NT2/D1 (cell line): ENCODE measurements around the gene RTN4R.

Source experiments
- DNase-seq: peaks from one replicate; pipeline ENCODE4 v3.0.0-alpha.2; 2011; ENCODE audit warnings: low read depth, low spot score
- H3K27me3 ChIP-seq: 2 replicates; pipeline ENCODE4 v1.6.0; 2011; ENCODE audit warnings: mild to moderate bottlenecking; ENCODE audit not compliant: insufficient read length, insufficient read depth
- H3K36me3 ChIP-seq: 2 replicates; pipeline ENCODE4 v1.6.1; 2011; ENCODE audit warnings: mild to moderate bottlenecking, low read length, mixed read lengths; ENCODE audit not compliant: insufficient read depth, insufficient read length
- H3K4me1 ChIP-seq: 2 replicates; pipeline ENCODE4 v1.5.1; 2011; ENCODE audit not compliant: insufficient read depth, insufficient read length
- H3K4me3 ChIP-seq: 2 replicates; pipeline ENCODE4 v1.5.1; 2011; ENCODE audit warnings: low read depth; ENCODE audit not compliant: insufficient read length
- H3K9ac ChIP-seq: 2 replicates; pipeline ENCODE4 v1.6.0; 2011; ENCODE audit warnings: low read depth; ENCODE audit not compliant: insufficient read length
- H3K9me3 ChIP-seq: 2 replicates; pipeline ENCODE4 v1.5.1; 2011; ENCODE audit warnings: mild to moderate bottlenecking, low read length; ENCODE audit not compliant: insufficient read depth
- SUZ12 ChIP-seq: IDR thresholded peaks from 2 replicates; pipeline ENCODE4 v1.6.1; 2011; ENCODE audit not compliant: insufficient read length, insufficient read depth; ENCODE audit errors: extremely low read depth
- YY1 ChIP-seq: IDR thresholded peaks from 2 replicates; pipeline ENCODE4 v1.6.1; 2011; ENCODE audit not compliant: insufficient read length, insufficient read depth
- ZNF274 ChIP-seq: IDR thresholded peaks from 2 replicates; pipeline ENCODE4 v1.6.1; 2011; ENCODE audit warnings: mild to moderate bottlenecking, low read depth, low read length

RTN4R gene

GRCh38 chr22:20223421-20224255 lies 44.5 kb downstream of the RTN4R start:
- H3K9me3 ChIP-seq: peaks cover 11% of the 10 kb centered on the region; the same call in 1 of the 2 replicates
- no peak overlapping the region for H3K9ac ChIP-seq
- no peak overlapping the region for H3K4me3 ChIP-seq
- H3K4me1 ChIP-seq: peaks cover 15% of the 10 kb centered on the region
- no peaks in the 10 kb centered on the region for H3K36me3 ChIP-seq
- no peaks in the 10 kb centered on the region for H3K27me3 ChIP-seq
- no peak for DNase-seq
- TF ChIP-seq ZNF274: no peak
- no peak for TF ChIP-seq SUZ12
- TF ChIP-seq YY1: no peak

GRCh38 chr22:20222764-20223420 lies 45.2 kb downstream of the RTN4R start:
- Histone ChIP-seq H3K4me3 (no peak overlapping the region), H3K36me3 (no peaks in the 10 kb centered on the region), H3K9me3 (peaks cover 11% of the 10 kb centered on the region; the same call in 1 of the 2 replicates), H3K9ac (no peak overlapping the region), H3K27me3 (no peaks in the 10 kb centered on the region), H3K4me1 (peaks cover 15% of the 10 kb centered on the region)
- no peak for DNase-seq
- TF ChIP-seq YY1: no peak
- no peak for TF ChIP-seq ZNF274
- no peak for TF ChIP-seq SUZ12

DNA sequence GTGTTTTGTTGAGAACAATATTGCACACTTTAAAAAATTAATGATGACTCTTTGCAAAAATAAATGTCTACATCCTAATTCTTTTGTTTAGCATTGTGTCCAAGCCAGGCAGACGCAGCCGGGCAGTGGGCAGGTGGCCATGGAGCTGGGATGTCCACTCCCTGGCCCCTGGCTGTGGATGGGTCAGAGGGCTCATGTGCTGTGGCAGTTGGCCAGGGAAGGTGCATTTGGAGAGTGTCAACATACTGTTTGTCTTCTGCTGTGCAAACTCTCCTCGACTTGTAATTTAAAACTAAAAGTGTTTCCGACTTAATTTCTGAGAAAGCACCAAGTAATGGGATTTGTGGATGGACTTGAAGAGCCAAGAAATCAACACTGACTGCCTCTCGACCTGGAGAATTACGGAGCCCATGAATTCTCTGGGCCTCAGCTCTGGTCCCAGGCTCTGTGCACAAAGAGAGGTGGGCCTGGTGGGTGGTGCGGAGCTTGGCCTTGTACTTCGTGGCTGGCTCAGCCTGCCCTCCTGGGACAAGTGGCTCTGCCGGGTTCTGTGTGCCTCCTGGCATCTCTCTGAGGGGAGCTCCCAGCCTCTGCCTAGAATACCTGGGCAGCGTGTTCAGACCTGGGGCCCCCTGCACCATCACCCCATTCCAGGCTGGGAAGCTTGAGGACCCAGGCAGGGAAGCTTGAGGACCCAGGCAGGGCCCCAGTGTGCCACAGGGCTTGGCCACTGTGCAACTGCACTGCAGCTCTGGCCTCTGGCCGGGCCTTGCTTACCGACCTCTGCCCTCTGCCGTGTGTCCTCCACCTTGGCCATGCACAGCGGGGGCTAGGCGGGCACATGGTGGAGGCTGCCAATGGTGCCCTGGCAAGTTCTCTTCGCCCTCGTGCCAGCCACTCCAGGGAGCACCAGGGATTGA lies 46.4 kb downstream of the RTN4R start:
- peaks cover 11% of the 10 kb centered on the region; the same call in 1 of the 2 replicates for H3K9me3 ChIP-seq
- H3K4me1 ChIP-seq: peaks cover 15% of the 10 kb centered on the region
- DNase-seq: no peak
- no peaks in the 10 kb centered on the region for H3K27me3 ChIP-seq
- no peak for TF ChIP-seq ZNF274
- no peak for TF ChIP-seq SUZ12
- no peak for TF ChIP-seq YY1
- H3K9ac ChIP-seq: no peak overlapping the region
- no peak overlapping the region for H3K4me3 ChIP-seq
- H3K36me3 ChIP-seq: no peaks in the 10 kb centered on the region

DNA sequence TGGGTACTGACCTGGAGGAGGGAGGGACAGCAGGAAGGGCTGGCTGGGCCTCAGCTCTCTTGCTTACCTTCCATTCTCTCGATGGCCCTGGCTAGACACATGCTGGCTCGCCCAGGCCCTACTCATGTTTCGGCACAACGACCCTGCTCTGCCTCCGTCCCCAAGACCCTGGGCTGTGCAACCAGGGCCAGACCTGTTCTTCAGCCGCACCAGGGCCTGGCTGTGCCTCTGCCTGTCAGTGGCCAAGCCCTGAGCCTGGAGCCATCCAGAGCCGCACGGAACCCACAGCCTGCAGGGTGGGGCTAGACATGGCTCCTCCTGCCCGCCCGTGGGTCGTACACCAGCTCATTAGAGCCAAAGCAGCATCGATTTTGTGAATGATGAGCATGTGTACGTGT lies 47.5 kb downstream of the RTN4R start:
- Histone ChIP-seq H3K9ac (no peak overlapping the region), H3K9me3 (peaks cover 11% of the 10 kb centered on the region; the same call in 1 of the 2 replicates), H3K4me1 (peaks cover 17% of the 10 kb centered on the region), H3K27me3 (no peaks in the 10 kb centered on the region), H3K4me3 (no peak overlapping the region), H3K36me3 (no peaks in the 10 kb centered on the region)
- no peak for TF ChIP-seq YY1
- TF ChIP-seq SUZ12: no peak
- no peak for TF ChIP-seq ZNF274
- DNase-seq: no peak

GRCh38 chr22:20219667-20220628 lies 48.2 kb downstream of the RTN4R start:
- Histone ChIP-seq H3K4me3 (no peak overlapping the region), H3K4me1 (peaks cover 16% of the 10 kb centered on the region), H3K27me3 (no peaks in the 10 kb centered on the region), H3K9me3 (peaks cover 9% of the 10 kb centered on the region; the same call in 1 of the 2 replicates), H3K9ac (no peak overlapping the region), H3K36me3 (no peaks in the 10 kb centered on the region)
- no peak for DNase-seq
- TF ChIP-seq YY1: no peak
- no peak for TF ChIP-seq SUZ12
- TF ChIP-seq ZNF274: no peak

DNA sequence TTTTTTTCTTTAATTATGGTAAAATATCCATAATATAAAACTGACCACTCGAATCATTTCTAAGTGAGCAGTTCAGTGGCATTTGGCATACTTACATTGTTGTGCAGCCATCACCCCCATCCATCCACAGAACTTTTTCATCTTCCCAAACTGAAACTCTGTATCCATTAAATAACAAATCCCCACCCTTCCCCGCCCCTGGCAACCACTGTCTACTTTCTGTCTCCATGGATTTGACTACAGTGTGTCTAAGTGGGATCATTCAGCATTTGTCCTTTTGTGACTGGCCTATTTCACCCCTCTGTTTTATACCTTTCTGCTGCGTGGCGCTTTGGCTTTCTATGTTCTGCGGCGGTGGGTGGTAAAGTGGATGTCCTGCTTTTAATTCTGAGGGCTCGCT lies 49.1 kb downstream of the RTN4R start:
- Histone ChIP-seq H3K36me3 (no peaks in the 10 kb centered on the region), H3K27me3 (no peaks in the 10 kb centered on the region), H3K9me3 (peaks cover 6% of the 10 kb centered on the region; the same call in 1 of the 2 replicates), H3K9ac (no peak overlapping the region), H3K4me1 (peaks cover 16% of the 10 kb centered on the region), H3K4me3 (no peak overlapping the region)
- TF ChIP-seq SUZ12: no peak
- TF ChIP-seq YY1: no peak
- no peak for TF ChIP-seq ZNF274
- no peak for DNase-seq
